ENCODE measurements around the gene S100PBP.
"Not testable (repeated sequence)": the region's sequence is repeated elsewhere in the genome, so short reads cannot be mapped to it uniquely, and the experiment has no call there.

S100PBP gene

DNA sequence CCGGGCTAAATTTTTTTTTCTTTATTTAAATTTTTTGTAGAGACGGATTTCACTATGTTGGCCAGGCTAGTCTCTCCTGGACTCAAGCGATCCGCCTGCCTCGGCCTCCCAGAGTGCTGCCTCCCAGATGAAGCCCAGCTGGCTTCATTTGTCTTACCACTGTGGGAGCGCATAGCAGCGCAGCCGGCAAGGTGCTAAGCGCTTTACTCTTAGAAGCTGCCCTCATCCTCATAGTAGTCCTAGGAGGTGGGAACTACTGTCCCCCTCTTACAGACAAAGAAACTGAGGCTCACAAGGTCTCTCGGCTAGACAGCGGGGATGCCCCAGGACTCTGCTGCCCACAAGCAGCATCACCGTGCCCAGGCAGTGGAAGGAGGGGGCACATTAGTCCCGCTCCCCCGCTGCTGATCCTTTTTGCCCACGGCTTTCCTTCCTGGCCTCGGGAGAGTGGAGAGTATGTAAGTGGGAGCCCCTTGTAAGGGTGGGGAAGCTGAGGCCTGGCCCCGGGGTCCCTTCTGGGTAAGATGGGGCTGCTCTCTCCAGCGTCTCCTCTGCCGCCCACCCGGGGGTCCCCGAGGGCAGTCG lies 83.0 kb downstream of the S100PBP start:
- DNase-seq (ENCODE audit: low read depth), result no peak

DNA sequence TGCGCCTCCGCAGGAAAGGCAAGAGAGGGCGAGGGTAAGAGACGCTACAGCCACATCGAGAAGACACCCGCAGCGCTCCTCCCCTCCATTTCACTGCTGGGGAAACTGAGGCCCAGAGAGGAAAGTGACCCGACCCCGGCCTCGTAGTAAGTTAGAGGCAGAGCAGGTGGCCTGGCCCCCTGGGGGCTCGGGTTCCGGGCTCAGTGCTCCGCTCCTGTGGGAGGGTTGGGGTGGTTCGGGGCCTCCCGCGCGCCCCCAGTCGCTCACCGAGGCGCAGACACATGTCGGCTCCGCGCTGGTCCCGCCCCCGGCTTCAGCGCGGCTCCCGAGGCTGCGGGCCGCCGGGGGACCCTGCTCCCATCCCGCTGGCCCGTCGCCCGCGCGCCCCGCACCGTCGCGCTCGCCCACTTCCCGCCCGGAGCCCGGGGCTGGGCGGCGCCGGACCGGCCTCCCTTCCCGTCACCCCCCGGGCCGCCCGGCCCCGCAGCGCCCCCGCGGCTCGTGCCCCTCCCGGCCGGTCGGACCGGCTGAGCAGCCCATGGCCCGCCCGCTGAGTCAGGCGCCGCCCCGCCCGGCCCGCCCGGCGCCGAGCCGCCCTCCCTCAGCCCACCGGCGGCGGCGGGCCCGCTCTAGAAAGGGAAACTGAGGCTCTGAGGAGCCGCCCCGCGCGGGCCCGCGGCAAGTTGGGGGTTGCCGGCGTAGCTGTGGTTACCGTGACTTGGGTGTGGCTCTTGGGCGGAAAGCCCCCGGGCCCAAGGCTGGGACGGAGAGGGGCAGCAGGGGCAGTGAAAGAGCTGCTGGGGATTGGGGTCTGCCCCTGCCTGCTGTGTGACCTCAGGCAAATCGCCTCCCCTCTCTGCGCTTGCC lies 83.7 kb downstream of the S100PBP start, which contains the start of gene TMEM54:
TSS of gene TMEM54 (minus strand) at position 434 of the 867 bp plus-strand sequence. CDS start at position 283, 151 bp downstream.
- DNase-seq (ENCODE audit: low read depth), result no peak

DNA sequence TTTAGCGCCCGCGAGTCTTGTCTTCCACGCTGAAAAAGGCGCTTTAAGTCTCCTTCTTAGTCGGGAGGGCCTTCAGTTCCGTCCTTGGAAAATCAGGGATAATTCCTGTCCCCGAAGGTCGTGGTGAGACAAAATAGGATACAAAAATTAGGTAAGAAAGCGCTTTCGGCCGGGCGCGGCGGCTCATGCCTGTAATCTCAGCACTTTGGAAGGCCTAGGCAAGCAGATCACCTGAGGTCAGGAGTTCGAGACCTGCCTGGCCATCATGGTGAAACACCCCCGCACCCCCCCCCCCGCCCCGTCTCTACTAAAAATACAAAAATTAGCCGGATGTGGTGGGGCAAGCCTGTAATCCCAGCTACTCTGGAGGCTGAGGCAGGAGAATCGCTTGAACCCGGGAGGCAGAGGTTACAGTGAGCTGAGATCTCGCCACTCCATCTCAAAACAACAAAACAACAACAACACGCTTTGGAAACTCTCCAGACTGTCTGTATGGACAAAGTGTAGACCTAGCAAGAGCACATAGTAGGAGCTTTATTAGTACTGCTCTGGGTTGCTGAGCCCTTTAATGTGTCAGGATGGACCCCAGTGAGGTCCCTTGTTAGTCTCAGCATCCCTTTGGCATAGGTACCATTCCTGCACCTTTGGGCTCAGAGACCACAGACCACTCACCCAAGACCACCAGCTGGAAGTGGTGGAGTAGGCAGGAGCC lies 84.5 kb downstream of the S100PBP start:
- DNase-seq (ENCODE audit: low read depth), result no peak

GRCh38 chr1:32902535-32902920 lies 85.1 kb downstream of the S100PBP start:
- no peak for DNase-seq (ENCODE audit: low read depth)

DNA sequence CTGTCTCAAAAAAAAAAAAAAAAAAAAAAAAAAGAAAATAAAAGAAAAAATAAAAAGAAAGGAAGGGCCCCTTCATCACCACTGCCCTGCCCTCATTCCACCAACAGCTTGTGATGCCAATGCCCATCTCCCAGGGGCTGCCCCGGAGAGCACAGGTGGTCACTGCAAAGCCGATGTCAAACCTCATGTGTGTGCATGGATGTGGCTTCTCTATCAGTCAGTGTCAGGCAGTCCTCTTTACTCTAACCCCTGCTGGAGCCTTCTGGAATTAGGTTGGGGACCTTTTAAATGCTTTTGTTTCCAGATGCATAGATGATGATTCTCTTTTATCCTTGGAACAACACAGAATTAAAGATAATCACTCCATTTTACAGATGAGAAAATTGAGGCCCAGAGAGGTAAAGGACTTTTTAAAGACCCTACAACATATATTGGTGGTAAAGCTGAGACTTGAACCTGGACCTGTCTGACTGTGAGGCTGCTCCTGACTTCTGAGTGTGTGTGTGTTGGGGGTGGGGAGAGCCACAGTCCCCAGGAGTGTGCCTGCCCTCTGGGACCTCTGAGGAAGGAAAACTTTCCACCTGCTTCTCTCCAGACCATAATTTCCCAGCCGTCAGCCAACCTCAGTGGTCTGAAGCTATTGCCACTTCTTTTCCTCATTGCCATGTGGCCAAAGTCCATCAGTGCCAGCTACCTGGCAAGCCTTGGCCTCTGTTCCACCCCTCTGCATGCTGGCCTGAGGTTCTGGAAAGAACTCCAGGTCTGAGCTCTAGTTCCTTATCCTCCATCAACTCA lies 86.7 kb downstream of the S100PBP start:
- DNase-seq (ENCODE audit: low read depth), result no peak

DNA sequence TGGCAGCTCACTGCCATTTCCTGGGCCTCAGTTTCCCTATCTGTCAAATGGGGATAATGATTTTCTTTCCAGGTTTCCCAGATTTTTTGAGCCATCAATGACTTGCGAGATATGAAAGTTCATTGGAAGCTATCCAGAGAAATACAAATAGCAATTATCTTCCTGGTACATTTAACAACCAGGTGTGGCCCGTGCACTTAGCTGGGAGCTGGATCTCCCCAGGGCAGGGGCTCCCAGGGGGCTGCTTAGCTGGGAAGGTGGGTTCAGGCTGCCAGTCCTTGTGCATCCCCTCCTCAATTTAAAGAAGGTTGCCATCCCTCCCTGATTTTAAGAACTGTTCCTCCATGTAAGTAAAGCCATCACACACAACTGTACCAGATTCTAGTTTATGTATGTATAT lies 87.3 kb downstream of the S100PBP start:
- DNase-seq (ENCODE audit: low read depth), result no peak

DNA sequence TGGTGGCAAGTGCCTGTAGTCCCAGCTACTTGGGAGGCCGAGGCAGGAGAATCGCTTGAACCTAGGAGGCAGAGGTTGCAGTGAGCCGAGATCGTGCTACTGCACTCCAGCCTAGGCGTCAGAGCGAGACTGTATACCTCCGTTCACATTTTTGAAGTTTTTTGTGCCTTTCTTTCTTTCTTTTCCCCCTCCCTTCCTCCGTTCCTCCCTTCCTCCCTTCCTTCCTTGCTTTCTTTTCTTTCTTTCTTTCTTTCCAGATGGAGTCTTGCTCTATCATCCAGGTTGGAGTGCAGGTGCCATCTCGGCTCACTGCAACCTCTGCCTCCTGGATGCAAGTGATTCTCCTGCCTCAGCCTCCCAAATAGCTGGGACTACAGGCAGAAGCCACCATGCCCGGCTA lies 88.1 kb downstream of the S100PBP start:
- DNase-seq (ENCODE audit: low read depth), result not testable (repeated sequence)

GRCh38 chr1:32906654-32907053 lies 89.2 kb downstream of the S100PBP start:
- no peak for DNase-seq (ENCODE audit: low read depth)

- DNase-seq (ENCODE audit: low read depth), result no peak
These were observed 90.0 kb downstream of the S100PBP start for GRCh38 chr1:32907435-32907834.

All from T follicular helper cell (primary cell).